NT2/D1 (cell line): ENCODE measurements around the gene RABL2A.
A peak's percentile ranks its signal among the peaks of the same experiment; 100 is the strongest.
"Not testable (repeated sequence)": the region's sequence is repeated elsewhere in the genome, so short reads cannot be mapped to it uniquely, and the experiment has no call there.

ENCODE experiments used
- DNase-seq: peaks from one replicate; pipeline ENCODE4 v3.0.0-alpha.2; 2011; ENCODE audit warnings: low read depth, low spot score
- H3K27me3 ChIP-seq: 2 replicates; pipeline ENCODE4 v1.6.0; 2011; ENCODE audit warnings: mild to moderate bottlenecking; ENCODE audit not compliant: insufficient read length, insufficient read depth
- H3K36me3 ChIP-seq: 2 replicates; pipeline ENCODE4 v1.6.1; 2011; ENCODE audit warnings: mild to moderate bottlenecking, low read length, mixed read lengths; ENCODE audit not compliant: insufficient read depth, insufficient read length
- H3K4me1 ChIP-seq: 2 replicates; pipeline ENCODE4 v1.5.1; 2011; ENCODE audit not compliant: insufficient read depth, insufficient read length
- H3K4me3 ChIP-seq: 2 replicates; pipeline ENCODE4 v1.5.1; 2011; ENCODE audit warnings: low read depth; ENCODE audit not compliant: insufficient read length
- H3K9ac ChIP-seq: 2 replicates; pipeline ENCODE4 v1.6.0; 2011; ENCODE audit warnings: low read depth; ENCODE audit not compliant: insufficient read length
- H3K9me3 ChIP-seq: 2 replicates; pipeline ENCODE4 v1.5.1; 2011; ENCODE audit warnings: mild to moderate bottlenecking, low read length; ENCODE audit not compliant: insufficient read depth
- SUZ12 ChIP-seq: IDR thresholded peaks from 2 replicates; pipeline ENCODE4 v1.6.1; 2011; ENCODE audit not compliant: insufficient read length, insufficient read depth; ENCODE audit errors: extremely low read depth
- YY1 ChIP-seq: IDR thresholded peaks from 2 replicates; pipeline ENCODE4 v1.6.1; 2011; ENCODE audit not compliant: insufficient read length, insufficient read depth
- ZNF274 ChIP-seq: IDR thresholded peaks from 2 replicates; pipeline ENCODE4 v1.6.1; 2011; ENCODE audit warnings: mild to moderate bottlenecking, low read depth, low read length

The RABL2A gene

DNA sequence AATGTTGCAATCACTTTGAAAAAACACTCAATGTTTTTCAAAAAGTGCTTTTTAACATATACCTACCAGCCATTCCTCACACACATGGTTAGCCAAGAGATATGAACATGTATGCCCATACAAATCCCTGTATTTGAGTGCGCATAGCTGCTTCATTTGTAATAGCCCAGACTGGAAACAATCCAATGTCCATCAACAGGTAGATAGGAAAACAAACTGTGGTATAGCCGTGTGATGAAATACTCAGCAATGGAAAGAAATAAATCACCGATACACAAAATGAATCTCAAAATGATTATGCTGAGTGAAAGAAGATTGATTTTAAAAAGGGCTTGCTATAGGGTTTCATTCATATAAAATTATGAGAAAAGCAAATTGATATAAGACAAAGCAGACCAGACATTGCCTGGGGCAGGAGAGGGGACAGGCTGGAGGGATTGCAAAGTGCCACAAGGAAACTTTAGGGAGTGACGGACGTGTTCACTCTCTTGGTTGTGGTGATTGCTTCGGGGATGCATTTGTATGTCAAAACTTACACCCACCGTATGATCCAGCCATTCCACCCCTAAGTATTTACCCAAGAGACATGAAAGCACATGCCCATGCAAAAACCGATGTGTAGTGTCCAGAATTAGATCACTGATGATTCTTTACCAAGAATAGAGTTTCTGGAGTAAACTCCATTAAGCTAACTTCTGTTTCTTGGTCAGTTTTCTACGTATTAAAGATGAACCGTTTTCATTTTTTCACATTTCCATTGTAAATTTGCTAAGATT lies 36.4 kb downstream of the RABL2A start:
- not testable (repeated sequence) for H3K4me3 ChIP-seq, H3K36me3 ChIP-seq

DNA sequence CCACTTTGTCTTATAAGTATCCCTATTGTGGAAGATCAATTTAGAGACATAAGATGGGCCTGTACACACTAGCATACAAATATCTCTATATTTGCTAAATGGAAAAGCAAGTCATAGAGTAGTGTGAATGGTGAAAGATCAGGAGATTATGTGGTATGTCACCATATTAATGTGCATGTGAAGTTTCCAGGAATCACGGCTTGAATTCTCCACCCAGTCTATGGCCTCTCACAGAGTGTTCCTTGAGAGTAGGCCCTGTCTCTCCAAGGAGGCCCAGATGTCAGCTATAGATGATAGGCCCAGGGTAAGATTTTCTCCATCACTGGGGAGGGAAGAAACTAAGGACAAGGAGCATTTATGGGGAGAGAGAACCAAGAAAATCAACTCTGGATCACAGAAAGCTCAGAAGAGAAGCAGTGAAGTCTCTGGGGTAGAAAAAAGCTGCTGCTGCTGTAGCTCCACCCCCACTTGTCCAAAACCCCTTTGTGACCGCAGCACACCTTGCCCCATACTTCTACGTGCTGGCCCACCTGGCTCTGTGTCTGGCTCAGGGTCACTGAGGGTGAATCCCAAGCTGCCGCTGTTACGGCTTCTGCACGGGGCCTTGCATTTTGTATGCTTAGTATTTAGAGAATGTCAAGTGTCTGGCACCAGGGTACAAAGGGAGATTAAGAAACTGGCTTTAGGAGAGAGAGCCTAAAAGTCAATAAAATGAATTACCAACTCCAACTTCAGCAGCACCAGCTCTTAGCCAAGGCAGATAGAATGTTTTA lies 37.9 kb downstream of the RABL2A start:
- not testable (repeated sequence) for DNase-seq, H3K9me3 ChIP-seq, H3K9ac ChIP-seq, H3K27me3 ChIP-seq, H3K36me3 ChIP-seq, H3K4me1 ChIP-seq, H3K4me3 ChIP-seq

More for the DNA sequence above, 36.4 kb downstream of the RABL2A start:
- H3K27me3 ChIP-seq, H3K4me1 ChIP-seq, H3K9me3 ChIP-seq, DNase-seq, H3K9ac ChIP-seq: not testable (repeated sequence)

DNA sequence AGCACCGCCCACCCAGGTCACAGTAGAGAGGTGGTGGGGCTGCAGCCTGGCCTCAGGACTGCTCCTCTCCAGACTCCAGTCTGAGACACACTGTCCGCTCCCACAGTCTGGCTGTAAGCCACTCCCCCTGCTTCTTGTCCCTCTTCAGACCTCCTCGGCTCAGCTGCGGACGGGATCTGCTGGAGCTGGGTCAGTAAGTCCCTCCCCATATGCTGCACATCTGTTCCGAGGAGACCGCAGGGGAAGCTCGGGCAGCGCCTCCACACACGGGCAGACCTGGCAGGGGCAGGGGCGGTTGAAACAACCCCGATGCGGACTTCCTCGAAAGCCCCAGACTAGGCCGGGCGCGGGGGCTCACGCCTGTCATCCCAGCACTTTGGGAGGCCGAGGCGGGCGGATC lies 41.9 kb downstream of the RABL2A start:
- not testable (repeated sequence) for H3K9me3 ChIP-seq, H3K36me3 ChIP-seq, DNase-seq, H3K9ac ChIP-seq, H3K4me1 ChIP-seq, H3K27me3 ChIP-seq, H3K4me3 ChIP-seq

DNA sequence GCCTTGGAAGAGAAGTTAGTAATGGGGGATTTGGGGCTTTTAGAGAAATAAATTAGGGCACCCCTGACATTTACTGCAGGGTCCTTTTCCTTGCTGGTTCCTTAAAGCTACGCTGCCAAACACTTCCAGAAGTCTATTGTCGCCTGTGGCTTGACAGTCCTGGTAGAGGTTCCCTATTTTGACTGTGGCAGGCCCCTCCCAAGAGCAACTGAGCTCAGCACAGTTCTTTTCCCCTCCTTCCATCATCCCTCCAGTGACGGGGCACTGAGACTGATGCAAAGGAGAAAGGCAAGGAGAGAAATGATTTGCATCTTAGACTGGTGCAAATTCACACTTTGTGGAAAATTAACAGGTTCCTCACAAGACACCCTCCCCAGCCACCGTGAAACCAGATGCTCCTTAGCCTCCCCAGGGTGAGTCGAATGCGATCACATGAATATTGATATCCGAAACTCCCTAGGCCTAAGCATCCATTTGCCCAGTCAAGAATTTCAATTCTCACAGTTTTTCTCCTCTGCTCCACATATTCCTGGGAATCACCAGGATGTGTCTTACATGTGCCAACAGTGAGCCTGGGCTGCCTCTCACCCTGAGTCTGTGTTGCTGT lies 45.4 kb downstream of the RABL2A start:
- DNase-seq, result peak; percentile 1
- H3K9me3 ChIP-seq, result no peaks in the 10 kb centered on the region; the same call in 1 of the 2 replicates
- H3K27me3 ChIP-seq, result no peaks in the 10 kb centered on the region

DNA sequence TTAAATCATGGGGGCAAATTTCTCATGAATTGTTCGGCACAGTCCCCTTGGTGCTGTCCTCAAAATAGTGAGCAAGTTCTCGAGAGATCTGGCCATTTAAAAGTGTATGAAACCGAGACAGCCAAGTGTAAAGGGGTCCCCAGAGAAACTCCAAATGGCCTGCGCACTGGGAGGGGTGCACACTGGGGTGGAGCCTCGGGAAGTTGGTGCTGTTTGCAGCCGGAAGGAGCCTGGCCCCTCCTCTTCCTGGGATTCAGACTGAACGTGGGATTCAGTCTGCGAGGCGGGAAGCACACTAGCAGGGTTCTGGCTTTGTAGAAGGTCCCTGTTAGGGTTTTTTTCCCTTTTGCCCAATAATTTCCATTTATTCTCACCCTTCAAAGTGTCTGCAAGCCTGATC lies 48.8 kb downstream of the RABL2A start:
- H3K9ac ChIP-seq, result no peak overlapping the region
- no peak for TF ChIP-seq YY1
- TF ChIP-seq SUZ12, result no peak
- TF ChIP-seq ZNF274, result no peak
- H3K4me3 ChIP-seq, result no peak overlapping the region
- no peaks in the 10 kb centered on the region for H3K27me3 ChIP-seq
- H3K9me3 ChIP-seq, result no peaks in the 10 kb centered on the region
- no peaks in the 10 kb centered on the region for H3K36me3 ChIP-seq
- no peak for DNase-seq
- H3K4me1 ChIP-seq, result peaks cover 3% of the 10 kb centered on the region

More for the DNA sequence above, 45.4 kb downstream of the RABL2A start:
- Histone ChIP-seq H3K4me3 (no peak overlapping the region), H3K4me1 (peaks cover 3% of the 10 kb centered on the region), H3K9ac (no peak overlapping the region), H3K36me3 (no peaks in the 10 kb centered on the region)
- no peak for TF ChIP-seq ZNF274
- no peak for TF ChIP-seq YY1
- TF ChIP-seq SUZ12, result no peak

DNA sequence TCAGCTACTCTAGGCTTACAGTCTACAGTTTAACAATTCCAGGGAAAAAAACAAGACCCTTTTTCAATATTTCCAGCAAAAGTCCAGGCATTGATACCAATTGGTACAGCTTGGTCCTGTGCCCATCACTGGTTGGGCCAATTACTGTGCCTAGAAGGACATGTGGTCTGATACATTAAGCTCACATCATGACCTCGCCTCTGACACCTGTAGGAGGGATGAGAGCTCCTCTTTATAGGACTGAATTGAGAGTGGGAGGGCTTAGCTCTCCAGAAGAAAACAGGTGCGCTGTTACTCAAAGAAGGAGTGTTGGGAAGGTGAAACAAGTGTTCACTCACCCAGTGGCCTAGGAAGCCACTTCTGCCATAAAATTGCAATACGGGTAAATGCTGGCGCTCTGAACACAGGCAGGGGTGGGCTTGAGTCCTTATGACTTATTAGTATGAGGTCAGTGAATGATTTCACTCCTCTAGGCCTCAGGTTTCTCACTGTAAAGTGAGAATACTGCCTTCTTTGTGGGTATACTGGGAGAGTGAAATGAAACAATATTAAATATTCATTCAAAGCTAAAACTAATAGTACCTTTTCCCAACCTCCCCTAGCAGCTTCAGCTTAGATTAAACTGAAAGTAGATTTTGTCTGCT lies 49.7 kb downstream of the RABL2A start:
- Histone ChIP-seq H3K4me1 (peaks cover 3% of the 10 kb centered on the region), H3K27me3 (no peaks in the 10 kb centered on the region), H3K9me3 (no peaks in the 10 kb centered on the region), H3K36me3 (no peaks in the 10 kb centered on the region), H3K9ac (no peak overlapping the region), H3K4me3 (no peak overlapping the region)
- no peak for TF ChIP-seq SUZ12
- no peak for TF ChIP-seq ZNF274
- no peak for TF ChIP-seq YY1
- no peak for DNase-seq

DNA sequence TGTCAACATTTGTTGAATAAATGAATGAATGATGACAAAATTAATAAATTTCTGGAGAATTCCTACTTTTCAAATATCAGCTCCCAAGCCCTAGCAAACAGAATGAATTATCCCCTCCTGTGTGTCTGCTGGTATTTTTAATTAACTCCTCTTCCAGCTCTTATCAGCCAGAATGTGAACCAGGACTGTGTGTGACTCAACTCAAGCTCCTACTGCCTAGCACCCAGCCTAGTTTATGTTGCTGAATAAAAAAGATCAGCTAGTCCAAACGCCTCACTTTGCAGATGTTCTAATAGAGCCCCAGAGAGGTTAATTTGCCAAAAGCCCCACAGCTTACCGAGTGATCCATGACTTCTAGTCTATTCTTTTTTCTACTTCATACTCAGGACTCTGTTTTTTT lies 50.3 kb downstream of the RABL2A start:
- TF ChIP-seq YY1 (no peak), ZNF274 (no peak), SUZ12 (no peak)
- peaks cover 3% of the 10 kb centered on the region for H3K4me1 ChIP-seq
- DNase-seq, result no peak

More for the DNA sequence above, 50.3 kb downstream of the RABL2A start:
- no peaks in the 10 kb centered on the region for H3K36me3 ChIP-seq
- H3K4me3 ChIP-seq, result no peak overlapping the region
- H3K27me3 ChIP-seq, result no peaks in the 10 kb centered on the region
- H3K9me3 ChIP-seq, result no peaks in the 10 kb centered on the region
- H3K9ac ChIP-seq, result no peak overlapping the region
